Measurements from ENCODE around the gene RAI14.
"Not testable (repeated sequence)": the region's sequence is repeated elsewhere in the genome, so short reads cannot be mapped to it uniquely, and the experiment has no call there.

Gene RAI14

GRCh38 chr5:34735491-34736426 is 79.6 kb downstream of the RAI14 start:
- no peaks in the 10 kb centered on the region for H3K9me3 Mint-ChIP-seq
- H3K27me3 Mint-ChIP-seq, result peaks cover 9% of the 10 kb centered on the region
- no peak for DNase-seq
- CTCF ChIA-PET, result interaction anchor here (0.6 kb wide), 1 partner anchor 88 kb away, joined by 3 read pairs; no protein-coding TSS in a partner anchor
- no peaks in the 10 kb centered on the region for H3K4me1 Mint-ChIP-seq
- H3K4me3 Mint-ChIP-seq, result no peak overlapping the region
- H3K27ac Mint-ChIP-seq, result no peak overlapping the region
- no peaks in the 10 kb centered on the region for H3K36me3 Mint-ChIP-seq

GRCh38 chr5:34736445-34737115 is 80.5 kb downstream of the RAI14 start:
- CTCF ChIA-PET, result interaction anchor here (0.6 kb wide), 1 partner anchor 89 kb away, joined by 3 read pairs; no protein-coding TSS in a partner anchor
- Mint-ChIP-seq H3K4me1 (no peaks in the 10 kb centered on the region), H3K27me3 (peaks cover 9% of the 10 kb centered on the region), H3K9me3 (no peaks in the 10 kb centered on the region), H3K4me3 (no peak overlapping the region), H3K36me3 (no peaks in the 10 kb centered on the region), H3K27ac (no peak overlapping the region)
- no peak for DNase-seq

DNA sequence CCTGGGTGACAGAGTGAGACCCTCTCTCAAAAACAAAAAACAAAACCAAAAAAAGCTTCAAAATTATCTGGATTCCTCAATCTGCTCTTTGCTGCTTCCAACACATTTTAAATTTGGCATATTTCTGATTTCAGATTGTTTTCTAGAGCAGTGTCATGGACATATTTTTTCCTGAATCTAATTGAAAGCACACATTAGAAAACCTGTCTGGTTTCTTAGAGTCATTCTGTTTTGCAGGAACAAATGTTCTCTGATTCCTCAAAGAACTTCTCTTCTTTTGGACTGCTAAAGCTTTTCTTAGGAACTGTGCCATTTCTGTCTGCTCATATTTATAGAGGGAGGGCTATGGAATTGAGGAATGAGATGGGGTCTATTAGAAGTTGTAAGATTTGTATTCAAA is 81.6 kb downstream of the RAI14 start:
- H3K4me1 Mint-ChIP-seq, result no peaks in the 10 kb centered on the region
- no peak overlapping the region for H3K27ac Mint-ChIP-seq
- no peaks in the 10 kb centered on the region for H3K36me3 Mint-ChIP-seq
- H3K27me3 Mint-ChIP-seq, result peaks cover 5% of the 10 kb centered on the region
- CTCF ChIA-PET, result interaction anchor here (1.4 kb wide), 1 partner anchor 99 kb away, joined by 3 read pairs; no protein-coding TSS in a partner anchor
- no peaks in the 10 kb centered on the region for H3K9me3 Mint-ChIP-seq
- no peak for DNase-seq
- no peak overlapping the region for H3K4me3 Mint-ChIP-seq

DNA sequence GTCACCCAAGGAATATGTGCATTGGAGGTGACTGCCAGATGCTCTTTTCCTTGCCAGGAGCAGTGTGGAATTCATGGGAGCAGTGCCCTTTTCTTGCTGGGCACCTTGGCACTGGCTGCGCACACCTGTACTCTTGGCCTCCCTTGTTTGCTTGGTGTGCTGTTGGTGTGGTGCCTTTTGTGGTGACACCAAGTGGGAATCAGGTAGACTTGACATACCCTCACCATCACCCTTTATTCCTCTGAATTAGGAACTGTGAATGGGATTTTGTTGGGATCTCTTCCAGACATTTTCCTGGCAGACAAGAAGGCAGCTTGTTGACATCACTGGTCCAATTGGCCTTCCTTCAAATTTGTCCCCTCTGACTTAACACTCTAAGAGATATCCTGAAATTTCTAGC is 82.3 kb downstream of the RAI14 start:
- H3K27me3 Mint-ChIP-seq, result peaks cover 5% of the 10 kb centered on the region

DNA sequence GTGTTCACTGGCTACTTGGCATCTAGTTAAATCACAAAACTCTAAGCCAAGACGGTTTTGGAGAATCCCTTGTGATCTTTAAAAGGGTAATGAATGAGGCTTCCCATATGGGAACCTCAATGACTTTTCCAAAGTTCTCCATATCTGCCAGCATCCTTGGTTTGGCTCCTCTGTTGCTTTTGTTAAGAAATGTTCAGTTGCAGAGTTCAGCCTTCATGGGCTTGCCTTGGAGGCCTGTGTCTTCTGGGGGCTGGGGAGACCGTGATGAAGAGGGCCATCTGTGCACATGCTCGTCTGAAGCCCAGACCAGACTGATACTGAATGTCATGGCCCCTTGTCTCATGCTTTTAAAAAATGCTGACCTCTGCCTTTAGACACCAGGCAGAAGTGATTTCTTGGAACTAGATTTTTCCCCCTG is 84.3 kb downstream of the RAI14 start:
- H3K4me1 Mint-ChIP-seq, result no peaks in the 10 kb centered on the region
- no peak overlapping the region for H3K27ac Mint-ChIP-seq
- H3K9me3 Mint-ChIP-seq, result no peaks in the 10 kb centered on the region
- peaks cover 5% of the 10 kb centered on the region for H3K27me3 Mint-ChIP-seq
- CTCF ChIA-PET, result no interaction called here
- H3K36me3 Mint-ChIP-seq, result no peaks in the 10 kb centered on the region
- no peak for DNase-seq
- H3K4me3 Mint-ChIP-seq, result no peak overlapping the region

More for the DNA sequence above, 82.3 kb downstream of the RAI14 start:
- H3K9me3 Mint-ChIP-seq, result no peaks in the 10 kb centered on the region
- no peaks in the 10 kb centered on the region for H3K36me3 Mint-ChIP-seq
- CTCF ChIA-PET, result interaction anchor here (1.4 kb wide), 1 partner anchor 99 kb away, joined by 3 read pairs; no protein-coding TSS in a partner anchor
- no peaks in the 10 kb centered on the region for H3K4me1 Mint-ChIP-seq
- H3K4me3 Mint-ChIP-seq, result no peak overlapping the region
- no peak overlapping the region for H3K27ac Mint-ChIP-seq
- no peak for DNase-seq

DNA sequence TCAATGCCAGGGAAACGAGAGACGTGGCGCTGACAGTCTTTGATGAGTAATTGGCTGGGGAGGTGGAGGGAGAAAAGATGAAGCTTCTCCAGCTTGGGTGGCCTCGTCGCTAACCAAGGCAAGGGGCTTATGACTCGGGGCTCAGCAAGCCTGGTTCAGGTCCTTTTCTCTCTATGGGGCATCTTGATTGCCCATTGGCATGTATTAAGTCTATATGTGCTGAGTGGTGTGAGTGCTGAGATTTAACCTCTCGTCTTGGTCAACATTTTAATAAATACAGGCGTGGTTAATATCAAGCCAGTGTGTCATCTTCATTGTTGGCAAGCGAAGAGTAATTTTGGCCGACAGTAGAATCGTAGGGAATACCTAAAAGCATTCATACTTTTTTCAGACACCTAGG is 85.9 kb downstream of the RAI14 start:
- H3K4me1 Mint-ChIP-seq, result no peaks in the 10 kb centered on the region
- no peak for DNase-seq
- H3K4me3 Mint-ChIP-seq, result no peak overlapping the region
- H3K27me3 Mint-ChIP-seq, result peaks cover under 1% of the 10 kb centered on the region
- H3K27ac Mint-ChIP-seq, result no peak overlapping the region
- CTCF ChIA-PET, result no interaction called here
- H3K9me3 Mint-ChIP-seq, result no peaks in the 10 kb centered on the region
- no peaks in the 10 kb centered on the region for H3K36me3 Mint-ChIP-seq

DNA sequence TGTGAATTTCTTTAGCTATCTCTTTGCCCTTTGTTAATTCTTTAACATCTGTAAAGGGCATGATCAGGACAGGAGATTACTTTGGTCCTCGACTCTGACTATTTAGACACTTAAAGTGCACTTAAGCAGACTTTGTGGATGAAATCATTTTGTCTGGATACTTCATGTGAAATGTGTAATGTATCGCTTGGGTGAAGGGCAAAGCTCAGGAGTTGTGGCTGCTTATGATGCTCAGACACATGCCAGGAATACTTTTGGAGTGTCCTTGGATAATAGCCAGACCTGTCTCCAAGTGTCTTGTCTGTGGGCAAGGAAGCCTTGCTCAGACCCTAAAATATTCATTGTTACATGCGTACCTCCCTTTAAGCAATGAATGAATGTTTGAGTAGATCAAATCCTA is 87.8 kb downstream of the RAI14 start:
- DNase-seq, result no peak
- no peaks in the 10 kb centered on the region for H3K36me3 Mint-ChIP-seq
- no peak overlapping the region for H3K27ac Mint-ChIP-seq
- H3K4me3 Mint-ChIP-seq, result no peak overlapping the region
- CTCF ChIA-PET, result no interaction called here
- H3K27me3 Mint-ChIP-seq, result no peaks in the 10 kb centered on the region
- H3K4me1 Mint-ChIP-seq, result no peaks in the 10 kb centered on the region
- no peaks in the 10 kb centered on the region for H3K9me3 Mint-ChIP-seq

DNA sequence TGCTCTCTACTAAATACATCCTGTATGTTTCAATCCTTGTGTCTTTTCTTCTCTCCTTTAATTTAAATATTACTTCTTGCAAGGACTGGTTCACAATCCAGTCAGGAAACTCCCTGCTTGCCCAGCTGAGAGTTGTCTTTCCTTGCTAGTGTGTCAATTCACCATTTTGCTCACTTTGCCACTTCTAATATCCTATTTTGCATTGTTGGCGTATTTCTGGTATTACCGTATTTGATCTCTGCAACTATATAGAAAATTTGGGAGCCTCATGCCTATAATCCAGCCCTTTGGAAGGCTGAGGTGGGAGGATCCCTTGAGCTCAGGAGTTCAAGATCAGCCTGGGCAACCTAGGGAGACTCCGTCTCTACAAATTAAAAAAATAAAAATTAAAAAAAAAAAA is 92.3 kb downstream of the RAI14 start:
- CTCF ChIA-PET, result no interaction called here
- Mint-ChIP-seq H3K27ac (no peak overlapping the region), H3K4me3 (no peak overlapping the region), H3K27me3 (no peaks in the 10 kb centered on the region), H3K36me3 (no peaks in the 10 kb centered on the region), H3K9me3 (no peaks in the 10 kb centered on the region), H3K4me1 (no peaks in the 10 kb centered on the region)
- DNase-seq, result no peak

DNA sequence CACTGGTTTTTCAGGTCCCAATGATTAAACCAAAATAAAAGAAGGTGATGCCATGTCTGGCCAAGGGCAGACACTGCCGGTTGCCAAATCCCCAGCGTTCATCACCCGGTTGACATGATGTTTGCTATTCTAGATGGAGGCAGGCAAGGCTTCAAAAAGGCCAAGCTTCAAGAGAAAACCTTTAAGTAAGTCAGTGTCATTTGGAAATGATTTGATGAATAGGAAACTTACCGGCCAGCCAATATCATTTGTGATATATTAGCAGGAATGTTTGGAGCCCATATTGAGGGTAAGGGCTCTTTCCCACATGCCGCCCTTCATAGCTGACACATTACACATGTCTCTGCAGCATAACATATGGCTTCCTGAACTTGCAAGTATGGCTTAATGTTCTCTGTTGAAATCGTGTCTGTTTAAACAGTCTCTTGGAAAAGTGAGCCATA is 93.3 kb downstream of the RAI14 start:
- H3K27me3 Mint-ChIP-seq, result no peaks in the 10 kb centered on the region
- H3K36me3 Mint-ChIP-seq, result no peaks in the 10 kb centered on the region
- CTCF ChIA-PET, result no interaction called here
- no peaks in the 10 kb centered on the region for H3K9me3 Mint-ChIP-seq
- DNase-seq, result no peak
- no peaks in the 10 kb centered on the region for H3K4me1 Mint-ChIP-seq
- no peak overlapping the region for H3K27ac Mint-ChIP-seq
- H3K4me3 Mint-ChIP-seq, result no peak overlapping the region

GRCh38 chr5:34750206-34750605 is 94.1 kb downstream of the RAI14 start:
- Mint-ChIP-seq H3K27ac (no peak overlapping the region), H3K4me3 (no peak overlapping the region), H3K36me3 (no peaks in the 10 kb centered on the region), H3K27me3 (no peaks in the 10 kb centered on the region), H3K4me1 (no peaks in the 10 kb centered on the region), H3K9me3 (no peaks in the 10 kb centered on the region)
- CTCF ChIA-PET, result no interaction called here
- DNase-seq, result no peak

DNA sequence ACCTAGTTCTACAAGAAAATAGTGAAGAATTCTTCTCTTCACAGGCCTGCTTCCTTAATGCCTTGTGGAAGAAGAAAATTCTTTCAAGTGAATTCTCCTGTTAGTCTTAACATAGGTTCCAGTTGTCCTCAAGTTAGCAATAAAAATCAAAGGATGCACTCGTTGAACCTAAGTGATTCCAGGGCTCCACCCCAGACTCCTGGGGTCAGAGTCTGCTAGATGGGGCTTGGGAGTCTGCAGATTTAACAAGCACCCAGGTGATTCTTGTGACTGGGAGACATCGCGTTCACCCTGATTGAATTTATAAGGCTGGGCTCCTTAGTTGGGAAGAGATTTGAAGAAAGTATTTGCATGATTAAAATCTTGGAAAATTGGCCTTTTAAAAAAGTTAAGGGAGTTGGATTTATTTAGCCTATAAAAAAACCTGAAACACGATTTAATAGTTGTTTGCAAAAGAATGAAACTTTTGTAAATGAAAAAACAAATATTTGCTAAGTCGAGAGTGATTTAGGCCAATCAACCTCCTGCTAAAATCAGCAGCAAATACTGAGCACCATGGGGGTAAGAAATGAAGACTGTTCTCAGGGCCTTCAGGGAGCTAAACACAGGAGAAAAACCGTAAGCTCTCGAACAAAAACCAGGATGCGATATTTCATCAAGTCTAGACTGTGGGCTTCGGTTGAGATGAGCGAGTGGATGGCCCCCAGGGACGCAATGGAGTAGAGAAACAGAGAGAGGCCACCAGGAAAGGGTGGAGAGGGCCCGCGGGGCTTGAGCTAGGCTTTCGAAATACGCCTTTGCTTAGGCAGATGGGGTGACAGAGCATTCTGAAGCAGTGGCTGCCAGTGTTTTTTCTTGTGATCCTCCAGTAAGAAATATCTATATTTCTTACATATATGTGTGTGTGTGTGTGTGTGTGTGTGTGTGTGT is 95.9 kb downstream of the RAI14 start:
- Mint-ChIP-seq H3K4me1 (no peaks in the 10 kb centered on the region), H3K27ac (no peak overlapping the region), H3K36me3 (no peaks in the 10 kb centered on the region), H3K9me3 (no peaks in the 10 kb centered on the region), H3K4me3 (no peak overlapping the region), H3K27me3 (no peaks in the 10 kb centered on the region)
- CTCF ChIA-PET, result no interaction called here
- DNase-seq, result no peak

GRCh38 chr5:34753236-34753635 is 97.1 kb downstream of the RAI14 start:
- DNase-seq, H3K27me3 Mint-ChIP-seq, H3K4me3 Mint-ChIP-seq, H3K9me3 Mint-ChIP-seq, H3K4me1 Mint-ChIP-seq, CTCF ChIA-PET, H3K27ac Mint-ChIP-seq, H3K36me3 Mint-ChIP-seq: not testable (repeated sequence)

DNA sequence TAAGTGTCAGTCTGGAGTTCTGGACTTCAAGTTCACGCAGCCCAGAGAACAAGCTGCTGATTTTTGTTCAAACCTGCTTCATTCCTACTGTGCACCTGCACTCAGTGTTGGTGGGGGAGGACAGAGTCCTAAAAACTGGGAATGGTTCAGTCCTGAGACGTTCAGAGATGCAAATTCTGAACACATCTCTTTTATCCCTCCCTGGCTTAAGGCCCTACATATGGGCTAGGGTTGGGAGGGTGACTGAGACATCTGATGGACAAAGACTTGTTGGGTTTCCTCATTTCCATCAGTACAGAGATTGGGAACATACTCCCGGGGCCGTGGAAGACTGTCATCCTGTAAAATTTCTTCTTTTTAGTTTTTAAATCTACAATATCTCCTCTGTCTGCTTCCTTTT is 99.8 kb downstream of the RAI14 start:
- H3K4me1 Mint-ChIP-seq, result no peaks in the 10 kb centered on the region
- CTCF ChIA-PET, result no interaction called here
- H3K36me3 Mint-ChIP-seq, result no peaks in the 10 kb centered on the region
- H3K4me3 Mint-ChIP-seq, result no peak overlapping the region
- DNase-seq, result no peak
- H3K27ac Mint-ChIP-seq, result no peak overlapping the region
- H3K9me3 Mint-ChIP-seq, result no peaks in the 10 kb centered on the region
- H3K27me3 Mint-ChIP-seq, result no peaks in the 10 kb centered on the region
